Measurements from ENCODE around the gene GRIK2. TPM values are rescaled to one million over a fixed set of nuclear protein-coding genes. Genes with fewer than 3 reads are reported as not detected.

The GRIK2 gene
- polyA plus RNA-seq, 1 experiment = 12.8 TPM

GRCh38 chr6:101700655-101701054 lies 307.1 kb downstream of the GRIK2 start:
- POLR2A ChIA-PET = no interaction called here
- Histone ChIP-seq H3K27me3 (ENCODE audit: control insufficient read depth, insufficient read depth, low read length) (no peaks in the 10 kb centered on the region), H3K4me3 (ENCODE audit: low read depth, low read length) (no peak overlapping the region), H3K9me3 (ENCODE audit: control insufficient read depth, insufficient read depth, low read length) (no peaks in the 10 kb centered on the region), H3K27ac (ENCODE audit: low read depth, low read length) (no peak overlapping the region)
- CTCF ChIA-PET = no interaction called here
- no peak for DNase-seq (ENCODE audit: low read depth, low spot score)
- TF ChIP-seq CTCF (IDR thresholded peaks at IDR 0.05; ENCODE audit: low read depth, low read length) = no peak

DNA sequence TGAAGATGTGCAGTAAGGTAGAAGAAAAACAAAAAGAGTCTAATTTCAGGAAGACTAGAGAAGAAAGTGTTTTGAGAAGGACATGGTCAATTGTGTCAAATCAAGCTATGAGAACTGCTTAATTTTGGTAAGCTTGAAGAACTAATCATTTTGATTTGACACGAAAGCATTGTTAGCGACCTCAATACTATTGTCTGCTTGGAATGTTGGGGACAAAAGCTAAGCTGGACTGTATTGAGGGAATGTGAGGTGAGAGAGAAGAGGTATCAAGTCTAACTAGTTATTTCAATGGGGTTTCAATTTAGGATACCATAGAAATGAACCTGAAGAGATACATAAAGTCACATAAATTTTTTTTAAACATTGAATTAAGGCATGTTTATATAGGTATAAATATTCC lies 309.8 kb downstream of the GRIK2 start:
- TF ChIP-seq CTCF (IDR thresholded peaks at IDR 0.05; ENCODE audit: low read depth, low read length) = no peak
- Histone ChIP-seq H3K4me3 (ENCODE audit: low read depth, low read length) (no peak overlapping the region), H3K27me3 (ENCODE audit: control insufficient read depth, insufficient read depth, low read length) (no peaks in the 10 kb centered on the region), H3K9me3 (ENCODE audit: control insufficient read depth, insufficient read depth, low read length) (no peaks in the 10 kb centered on the region), H3K27ac (ENCODE audit: low read depth, low read length) (no peak overlapping the region)
- ChIA-PET POLR2A (no interaction called here), CTCF (no interaction called here)
- DNase-seq (ENCODE audit: low read depth, low spot score) = no peak

GRCh38 chr6:101705866-101706265 lies 312.4 kb downstream of the GRIK2 start:
- ChIA-PET CTCF (no interaction called here), POLR2A (no interaction called here)
- Histone ChIP-seq H3K27me3 (ENCODE audit: control insufficient read depth, insufficient read depth, low read length) (no peaks in the 10 kb centered on the region), H3K4me3 (ENCODE audit: low read depth, low read length) (no peak overlapping the region), H3K9me3 (ENCODE audit: control insufficient read depth, insufficient read depth, low read length) (no peaks in the 10 kb centered on the region), H3K27ac (ENCODE audit: low read depth, low read length) (no peak overlapping the region)
- TF ChIP-seq CTCF (IDR thresholded peaks at IDR 0.05; ENCODE audit: low read depth, low read length) = no peak
- no peak for DNase-seq (ENCODE audit: low read depth, low spot score)

- CTCF ChIA-PET = interaction anchor here (1.1 kb wide), 1 partner anchor 10 kb away, joined by 3 read pairs; no protein-coding TSS in a partner anchor
- POLR2A ChIA-PET = no interaction called here
- Histone ChIP-seq H3K4me3 (ENCODE audit: low read depth, low read length) (no peak overlapping the region), H3K9me3 (ENCODE audit: control insufficient read depth, insufficient read depth, low read length) (no peaks in the 10 kb centered on the region), H3K27ac (ENCODE audit: low read depth, low read length) (no peak overlapping the region), H3K27me3 (ENCODE audit: control insufficient read depth, insufficient read depth, low read length) (no peaks in the 10 kb centered on the region)
- DNase-seq (ENCODE audit: low read depth, low spot score) = no peak
- TF ChIP-seq CTCF (IDR thresholded peaks at IDR 0.05; ENCODE audit: low read depth, low read length) = no peak
Observed at GRCh38 chr6:101706576-101706975, 313.1 kb downstream of the GRIK2 start.

DNA sequence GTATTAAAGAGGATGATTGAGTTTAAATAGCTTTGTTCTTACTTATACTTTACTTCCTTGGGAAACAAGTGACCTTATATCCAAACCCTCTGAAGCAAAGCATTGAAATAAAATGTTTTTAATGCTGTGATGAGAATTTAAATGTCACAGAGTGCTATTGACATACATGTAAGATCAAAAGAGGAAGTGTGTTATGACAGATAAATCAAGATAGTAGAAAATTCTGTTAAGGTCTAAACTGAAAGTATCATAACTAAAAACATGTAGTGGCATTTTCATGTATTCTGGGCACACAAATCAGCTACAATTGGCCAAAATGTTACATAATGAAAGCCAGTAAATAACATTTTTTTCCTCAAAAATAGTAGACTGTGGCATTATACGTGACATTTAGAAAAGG lies 318.0 kb downstream of the GRIK2 start:
- DNase-seq (ENCODE audit: low read depth, low spot score) = no peak
- POLR2A ChIA-PET = no interaction called here
- Histone ChIP-seq H3K27me3 (ENCODE audit: control insufficient read depth, insufficient read depth, low read length) (no peaks in the 10 kb centered on the region), H3K27ac (ENCODE audit: low read depth, low read length) (no peak overlapping the region), H3K4me3 (ENCODE audit: low read depth, low read length) (no peak overlapping the region), H3K9me3 (ENCODE audit: control insufficient read depth, insufficient read depth, low read length) (no peaks in the 10 kb centered on the region)
- CTCF ChIA-PET = no interaction called here
- no peak for TF ChIP-seq CTCF (IDR thresholded peaks at IDR 0.05; ENCODE audit: low read depth, low read length)
